VCaP (cell line): ENCODE measurements around the gene BSCL2.
A peak's percentile ranks its signal among the peaks of the same experiment; 100 is the strongest.
"Not testable (repeated sequence)": the region's sequence is repeated elsewhere in the genome, so short reads cannot be mapped to it uniquely, and the experiment has no call there.

Experiments
- H3K27ac ChIP-seq: fragments of 450-650 bp; 2 replicates; pipeline ENCODE4 v1.5.1; 2017
- CTCF ChIP-seq: fragments of 450-650 bp; conservative IDR thresholded peaks from 2 replicates; pipeline ENCODE4 v1.5.1; 2017; ENCODE audit warnings: mild to moderate bottlenecking, moderate library complexity

The BSCL2 gene

GRCh38 chr11:62678433-62678769 lies 28.8 kb downstream of the BSCL2 start:
- TF ChIP-seq CTCF = no peak
- H3K27ac ChIP-seq = peak overlapping the region; percentile 88

GRCh38 chr11:62677714-62678113 lies 29.5 kb downstream of the BSCL2 start:
- H3K27ac ChIP-seq = peak overlapping the region; percentile 88; the same call in 1 of the 2 replicates
- TF ChIP-seq CTCF = no peak

GRCh38 chr11:62677156-62677555 lies 30.1 kb downstream of the BSCL2 start:
- TF ChIP-seq CTCF = no peak
- no peak overlapping the region for H3K27ac ChIP-seq

- no peak for TF ChIP-seq CTCF
- no peak overlapping the region for H3K27ac ChIP-seq
These were observed 30.5 kb downstream of the BSCL2 start for GRCh38 chr11:62676698-62677097.

- H3K27ac ChIP-seq = not testable (repeated sequence)
These were observed 31.8 kb downstream of the BSCL2 start for GRCh38 chr11:62675415-62675814.

- TF ChIP-seq CTCF = no peak
- peak overlapping the region; percentile 95 for H3K27ac ChIP-seq
These were observed 34.1 kb downstream of the BSCL2 start for GRCh38 chr11:62673196-62673525.

GRCh38 chr11:62671608-62672389 lies 35.4 kb downstream of the BSCL2 start, which contains the start of the genes LBHD1 and UQCC3:
TSS of gene LBHD1 (minus strand) at chr11:62672267. CDS start at chr11:62670031, 2,236 bp downstream.
TSS of gene UQCC3 (plus strand) at chr11:62671673. CDS start at chr11:62671746, 73 bp downstream.
- H3K27ac ChIP-seq = peak within 1 kb of the TSS; percentile 95

More at GRCh38 chr11:62671608-62672389, 35.4 kb downstream of the BSCL2 start, which contains the start of the genes LBHD1 and UQCC3:
- no peak for TF ChIP-seq CTCF
